ENCODE data around the gene CISD1. TPM values are rescaled to one million over a fixed set of nuclear protein-coding genes. Genes with fewer than 3 reads are reported as not detected.
"Not testable (repeated sequence)": the region's sequence is repeated elsewhere in the genome, so short reads cannot be mapped to it uniquely, and the experiment has no call there.

The CISD1 gene
- polyA plus RNA-seq, 2 of the 4 experiments (the other 2 are of a cell fraction): 48.1 to 102 TPM

DNA sequence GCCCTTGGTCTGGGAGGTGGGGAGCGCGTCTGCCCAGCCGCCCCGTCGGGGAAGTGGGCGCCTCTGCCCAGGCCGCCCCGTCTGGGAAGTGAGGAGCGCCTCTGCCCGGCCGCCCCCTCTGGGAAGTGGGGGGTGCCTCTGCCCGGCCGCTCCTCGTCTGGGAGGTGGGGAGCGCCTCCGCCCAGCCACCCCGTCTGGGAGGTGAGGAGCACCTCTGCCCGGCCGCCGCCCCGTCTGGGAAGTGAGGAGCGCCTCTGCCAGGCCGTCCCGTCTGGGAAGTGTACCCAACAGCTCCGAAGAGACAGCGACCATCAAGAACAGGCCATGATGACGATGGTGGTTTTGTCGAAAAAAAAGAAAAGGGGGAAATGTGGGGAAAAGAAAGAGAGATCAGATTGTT is 24.7 kb upstream of the CISD1 start:
- H3K9me3 ChIP-seq; H3K4me3 ChIP-seq; DNase-seq (ENCODE audit: low read depth in 1 of 2, low spot score in 1 of 2); FAIRE-seq; CTCF ChIA-PET; POLR2A ChIA-PET; ATAC-seq: not testable (repeated sequence)
- H3K4me2 ChIP-seq: peak overlapping the region; percentile 43; the same call in 1 of the 3 replicates
- H3K27ac ChIP-seq: peak overlapping the region; percentile 64 to 76
- H3K4me1 ChIP-seq: peaks cover 38% of the 10 kb centered on the region
- WGBS (ENCODE audit: missing lambda C conversion rate): 88% methylated on average over 15 of the region's 28 CpGs

DNA sequence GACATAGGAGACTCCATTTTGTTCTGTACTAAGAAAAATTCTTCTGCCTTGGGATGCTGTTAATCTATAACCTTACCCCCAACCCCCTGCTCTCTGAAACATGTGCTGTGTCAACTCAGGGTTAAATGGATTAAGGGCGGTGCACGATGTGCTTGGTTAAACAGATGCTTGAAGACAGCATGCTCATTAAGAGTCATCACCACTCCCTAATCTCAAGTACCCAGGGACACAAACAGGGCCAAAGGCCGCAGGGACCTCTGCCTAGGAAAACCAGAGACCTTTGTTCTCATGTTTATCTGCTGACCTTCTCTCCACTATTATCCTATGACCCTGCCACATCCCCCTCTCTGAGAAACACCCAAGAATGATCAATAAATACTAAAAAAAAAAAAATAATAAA is 24.3 kb upstream of the CISD1 start:
- FAIRE-seq; DNase-seq (ENCODE audit: low read depth in 1 of 2, low spot score in 1 of 2); H3K4me3 ChIP-seq; ATAC-seq; CTCF ChIA-PET; H3K9me3 ChIP-seq; POLR2A ChIA-PET: not testable (repeated sequence)
- 4% methylated on average over 3 of the region's 3 CpGs for WGBS (ENCODE audit: missing lambda C conversion rate)
- Histone ChIP-seq H3K4me1 (peaks cover 34% of the 10 kb centered on the region), H3K4me2 (peak overlapping the region; percentile 43; the same call in 2 of the 3 replicates), H3K27ac (peak overlapping the region in 1 of 2 experiments; percentile 75; a peak in 3 of 6 replicates)

DNA sequence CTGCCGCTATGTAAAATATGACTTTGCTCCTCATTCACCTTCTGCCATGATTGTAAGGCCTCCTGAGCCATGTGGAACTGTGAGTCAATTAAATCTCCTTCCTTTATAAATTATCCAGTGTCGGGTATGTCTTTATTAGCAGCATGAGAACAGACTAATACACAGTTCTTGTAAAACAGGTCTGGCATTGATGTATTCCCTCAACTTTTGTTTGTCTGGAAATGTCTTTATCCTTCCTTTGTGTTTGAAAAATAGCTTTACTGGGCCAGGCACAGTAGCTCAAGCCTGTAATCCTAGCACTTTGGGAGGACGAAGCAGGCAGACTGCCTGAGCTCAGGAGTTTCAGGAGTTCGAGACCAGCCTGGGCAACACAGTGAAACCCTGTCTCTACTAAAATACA is 15.8 kb upstream of the CISD1 start:
- ChIA-PET POLR2A (no interaction called here), CTCF (interaction anchor here (1.7 kb wide), 1 partner anchor 75 kb away, joined by 5 read pairs; no protein-coding TSS in a partner anchor)
- no peak for TF ChIP-seq HDAC2 (IDR thresholded peaks at IDR 0.05)
- no peak for TF ChIP-seq ESRRA (IDR thresholded peaks at IDR 0.05; ENCODE audit: borderline replicate concordance, low read length)
- TF ChIP-seq, protein P1, sequence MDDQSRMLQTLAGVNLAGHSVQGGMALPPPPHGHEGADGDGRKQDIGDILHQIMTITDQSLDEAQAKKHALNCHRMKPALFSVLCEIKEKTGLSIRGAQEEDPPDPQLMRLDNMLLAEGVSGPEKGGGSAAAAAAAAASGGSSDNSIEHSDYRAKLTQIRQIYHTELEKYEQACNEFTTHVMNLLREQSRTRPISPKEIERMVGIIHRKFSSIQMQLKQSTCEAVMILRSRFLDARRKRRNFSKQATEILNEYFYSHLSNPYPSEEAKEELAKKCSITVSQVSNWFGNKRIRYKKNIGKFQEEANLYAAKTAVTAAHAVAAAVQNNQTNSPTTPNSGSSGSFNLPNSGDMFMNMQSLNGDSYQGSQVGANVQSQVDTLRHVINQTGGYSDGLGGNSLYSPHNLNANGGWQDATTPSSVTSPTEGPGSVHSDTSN (IDR thresholded peaks at IDR 0.05): no peak
- TF ChIP-seq RARB (CRISPR knock-in tag; IDR thresholded peaks at IDR 0.05): no peak
- no peak for TF ChIP-seq POLR2AphosphoS2 (conservative IDR thresholded peaks at IDR 0.05; ENCODE audit: low read length)
- no peak for FAIRE-seq
- Histone ChIP-seq H3K4me3 (no peak overlapping the region), H3K4me2 (no peak overlapping the region), H3K4me1 (peaks cover 25% of the 10 kb centered on the region), H3K9me3 (no peaks in the 10 kb centered on the region), H3K27ac (no peak overlapping the region)
- no peak for DNase-seq (ENCODE audit: low read depth in 1 of 2, low spot score in 1 of 2)
- 92% methylated on average over 4 of the region's 4 CpGs for WGBS (ENCODE audit: missing lambda C conversion rate)
- no peak for ATAC-seq

DNA sequence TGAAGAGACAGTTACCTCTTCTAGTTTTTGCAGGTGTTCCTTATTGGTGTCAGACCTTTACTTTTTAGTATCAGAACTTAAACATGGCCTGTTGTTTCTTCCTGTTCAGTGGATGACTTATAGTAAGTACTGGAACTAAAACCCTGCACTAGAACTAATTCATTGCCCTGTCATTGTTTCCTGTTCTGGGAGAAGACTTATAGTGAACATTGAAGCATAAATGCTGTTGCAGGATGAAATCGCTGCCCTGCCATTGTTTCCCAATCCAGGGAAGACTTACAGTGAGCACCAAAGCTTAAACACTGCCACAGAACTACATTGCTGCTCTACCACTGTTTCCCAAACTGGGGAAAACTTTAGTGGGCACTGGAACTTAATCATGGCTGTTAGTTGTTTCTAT is 14.3 kb upstream of the CISD1 start:
- CTCF ChIA-PET: interaction anchor here (1.7 kb wide), 1 partner anchor 77 kb away, joined by 5 read pairs; no protein-coding TSS in a partner anchor
- no peak for TF ChIP-seq CHD2 (IDR thresholded peaks at IDR 0.05; ENCODE audit: low read length, partially characterized antibody)
- no peak for TF ChIP-seq PHF8 (IDR thresholded peaks at IDR 0.05; ENCODE audit: borderline replicate concordance, low read depth)
- no peak for TF ChIP-seq ZSCAN20 (CRISPR knock-in tag; IDR thresholded peaks at IDR 0.05)
- TF ChIP-seq SMC3 (IDR thresholded peaks at IDR 0.05): no peak
- TF ChIP-seq, protein P2, sequence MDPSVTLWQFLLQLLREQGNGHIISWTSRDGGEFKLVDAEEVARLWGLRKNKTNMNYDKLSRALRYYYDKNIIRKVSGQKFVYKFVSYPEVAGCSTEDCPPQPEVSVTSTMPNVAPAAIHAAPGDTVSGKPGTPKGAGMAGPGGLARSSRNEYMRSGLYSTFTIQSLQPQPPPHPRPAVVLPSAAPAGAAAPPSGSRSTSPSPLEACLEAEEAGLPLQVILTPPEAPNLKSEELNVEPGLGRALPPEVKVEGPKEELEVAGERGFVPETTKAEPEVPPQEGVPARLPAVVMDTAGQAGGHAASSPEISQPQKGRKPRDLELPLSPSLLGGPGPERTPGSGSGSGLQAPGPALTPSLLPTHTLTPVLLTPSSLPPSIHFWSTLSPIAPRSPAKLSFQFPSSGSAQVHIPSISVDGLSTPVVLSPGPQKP (IDR thresholded peaks at IDR 0.05; ENCODE audit: low read depth, low read length): no peak
- no peak for TF ChIP-seq TP53 (CRISPR knock-in tag; IDR thresholded peaks at IDR 0.05)
- TF ChIP-seq NFE2L2 (conservative IDR thresholded peaks at IDR 0.05; ENCODE audit: low read length): no peak
- TF ChIP-seq, protein P3, sequence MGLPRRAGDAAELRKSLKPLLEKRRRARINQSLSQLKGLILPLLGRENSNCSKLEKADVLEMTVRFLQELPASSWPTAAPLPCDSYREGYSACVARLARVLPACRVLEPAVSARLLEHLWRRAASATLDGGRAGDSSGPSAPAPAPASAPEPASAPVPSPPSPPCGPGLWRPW (IDR thresholded peaks at IDR 0.05): no peak
- TF ChIP-seq RCOR1 (IDR thresholded peaks at IDR 0.05; ENCODE audit: low read depth, low read length): no peak
- TF ChIP-seq CBX2 (IDR thresholded peaks at IDR 0.05; ENCODE audit: borderline replicate concordance, low read depth): no peak
- ATAC-seq: no peak

More for the DNA sequence above, 14.3 kb upstream of the CISD1 start:
- FAIRE-seq (no peak), DNase-seq (ENCODE audit: low read depth in 1 of 2, low spot score in 1 of 2) (no peak)
- Histone ChIP-seq H3K4me3 (no peak overlapping the region), H3K9me3 (peaks cover 2% of the 10 kb centered on the region; the same call in 1 of the 3 replicates), H3K27ac (peak overlapping the region; percentile 59 to 61; a peak in 5 of 6 replicates), H3K4me1 (peaks cover 25% of the 10 kb centered on the region), H3K4me2 (no peak overlapping the region)
- WGBS (ENCODE audit: missing lambda C conversion rate): 44% methylated on average over 1 of the region's 1 CpG
- POLR2A ChIA-PET: no interaction called here

Measured in A549 (cell line).